Measurements from ENCODE around the gene DOK6. TPM values are rescaled to one million over a fixed set of nuclear protein-coding genes. Genes with fewer than 3 reads are reported as not detected.

The DOK6 gene
- total and polyA plus RNA-seq, 2 donors (not counting 3 experiments of a cell fraction or from before 2014, with no cell fraction given) = under 0.01 TPM; not detected in 1

- H3K79me2 ChIP-seq (ENCODE audit: control insufficient read depth, insufficient read depth, low read length) = no peaks in the 10 kb centered on the region
- FAIRE-seq (no peak), DNase-seq (ENCODE audit: low read depth, low spot score) (no peak)
- no peaks in the 10 kb centered on the region for H3K9me1 ChIP-seq (replicated peaks; ENCODE audit: control insufficient read depth, extremely low read depth, insufficient read depth, low read length)
- no peaks in the 10 kb centered on the region for H3K4me1 ChIP-seq (ENCODE audit: control insufficient read depth, extremely low read depth, insufficient read depth, low read length)
- H3K4me2 ChIP-seq (ENCODE audit: insufficient read depth, low read length) = no peak overlapping the region
- H3K4me3 ChIP-seq (replicated peaks in 1 of 3; ENCODE audit: insufficient read depth in 1 of 3, low read depth in 1 of 3, low read length in 3 of 3) = no peak overlapping the region
- H3K27ac ChIP-seq (ENCODE audit: insufficient read depth, low read depth, low read length) = no peak overlapping the region
- H2AFZ ChIP-seq (ENCODE audit: low read depth, low read length) = no peak overlapping the region
- ChIA-PET CTCF (no interaction called here), POLR2A (no interaction called here)
- H3K36me3 ChIP-seq (ENCODE audit: control insufficient read depth in 2 of 2, extremely low read depth in 1 of 2, insufficient read depth in 2 of 2, low read length in 2 of 2) = no peaks in the 10 kb centered on the region
- no peaks in the 10 kb centered on the region for H4K20me1 ChIP-seq (replicated peaks; ENCODE audit: control insufficient read depth, extremely low read depth, insufficient read depth, low read length)
- no peak overlapping the region for H3K9ac ChIP-seq (replicated peaks; ENCODE audit: extremely low read depth, insufficient read depth, low read length)
- intact Hi-C loops (cut with micrococcal nuclease) (no loop called here), dilution Hi-C loops (cut with MboI; ENCODE audit: extremely low pct_ligation_motif_present, low sequenced_read_pairs) (no loop called here)
- no TSS peak for BruUV-seq (replicated peaks)
- no peaks in the 10 kb centered on the region for H3K27me3 ChIP-seq (ENCODE audit: control insufficient read depth in 2 of 2, insufficient read depth in 2 of 2, low read length in 2 of 2)
- TF ChIP-seq POLR2A (IDR thresholded peaks at IDR 0.05; ENCODE audit: low read depth, low read length) (no peak), GATA2 (IDR thresholded peaks at IDR 0.05; ENCODE audit: insufficient read depth, insufficient read length, low read depth, low read length) (no peak), FOS (IDR thresholded peaks at IDR 0.05; ENCODE audit: borderline replicate concordance, insufficient read depth, low read length) (no peak), EZH2 (IDR thresholded peaks at IDR 0.05; ENCODE audit: borderline replicate concordance, low read depth, low read length, severe bottlenecking) (no peak), JUN (IDR thresholded peaks at IDR 0.05; ENCODE audit: borderline replicate concordance, insufficient read depth, insufficient read length, low read depth) (no peak), POLR2AphosphoS5 (IDR thresholded peaks at IDR 0.05; ENCODE audit: insufficient read depth, low read depth, low read length) (no peak), MYC (IDR thresholded peaks at IDR 0.05; ENCODE audit: low read depth, low read length) (no peak), MAX (IDR thresholded peaks at IDR 0.05; ENCODE audit: insufficient read depth, insufficient read length) (no peak), CTCF (IDR thresholded peaks at IDR 0.05; ENCODE audit: extremely low read depth in 1 of 2, insufficient read depth in 1 of 2, low read depth in 1 of 2, low read length in 2 of 2) (no peak)
- no peaks in the 10 kb centered on the region for H3K9me3 ChIP-seq (replicated peaks; ENCODE audit: control insufficient read depth, insufficient read depth, low read length)
Observed at GRCh38 chr18:69596345-69596744, 195.7 kb downstream of the DOK6 start.

All from endothelial cell of umbilical vein (primary cell).